Measurements from ENCODE around the gene MOB1B.

Gene MOB1B

GRCh38 chr4:70932984-70933383 lies 30.8 kb downstream of the MOB1B start:
- no peak for TF ChIP-seq CTCF (IDR thresholded peaks at IDR 0.05; ENCODE audit: poor library complexity, severe bottlenecking)
- H3K27ac ChIP-seq (ENCODE audit: poor library complexity, severe bottlenecking) = no peak overlapping the region
- DNase-seq (ENCODE audit: low spot score) (no peak), ATAC-seq (ENCODE audit: low read depth) (no peak)
- H3K4me3 ChIP-seq (ENCODE audit: severe bottlenecking) = no peak overlapping the region
- H3K4me1 ChIP-seq (ENCODE audit: insufficient read depth, poor library complexity, severe bottlenecking) = no peaks in the 10 kb centered on the region
- H3K9me3 ChIP-seq (ENCODE audit: severe bottlenecking) = no peaks in the 10 kb centered on the region
- no peaks in the 10 kb centered on the region for H3K36me3 ChIP-seq (ENCODE audit: low read depth)
- no peaks in the 10 kb centered on the region for H3K27me3 ChIP-seq (ENCODE audit: insufficient read depth, poor library complexity, severe bottlenecking)

GRCh38 chr4:70935038-70935695 lies 33.0 kb downstream of the MOB1B start:
- Histone ChIP-seq H3K4me1 (ENCODE audit: insufficient read depth, poor library complexity, severe bottlenecking) (no peaks in the 10 kb centered on the region), H3K4me3 (ENCODE audit: severe bottlenecking) (no peak overlapping the region), H3K27ac (ENCODE audit: poor library complexity, severe bottlenecking) (no peak overlapping the region), H3K36me3 (ENCODE audit: low read depth) (no peaks in the 10 kb centered on the region), H3K9me3 (ENCODE audit: severe bottlenecking) (no peaks in the 10 kb centered on the region), H3K27me3 (ENCODE audit: insufficient read depth, poor library complexity, severe bottlenecking) (no peaks in the 10 kb centered on the region)
- no peak for ATAC-seq (ENCODE audit: low read depth)
- DNase-seq (ENCODE audit: low spot score) = no peak
- TF ChIP-seq CTCF (IDR thresholded peaks at IDR 0.05; ENCODE audit: poor library complexity, severe bottlenecking) = no peak

- TF ChIP-seq CTCF (IDR thresholded peaks at IDR 0.05; ENCODE audit: poor library complexity, severe bottlenecking) = no peak
- no peak for DNase-seq (ENCODE audit: low spot score)
- H3K4me1 ChIP-seq (ENCODE audit: insufficient read depth, poor library complexity, severe bottlenecking) = no peaks in the 10 kb centered on the region
- no peaks in the 10 kb centered on the region for H3K9me3 ChIP-seq (ENCODE audit: severe bottlenecking)
- no peaks in the 10 kb centered on the region for H3K27me3 ChIP-seq (ENCODE audit: insufficient read depth, poor library complexity, severe bottlenecking)
- no peak overlapping the region for H3K4me3 ChIP-seq (ENCODE audit: severe bottlenecking)
- H3K36me3 ChIP-seq (ENCODE audit: low read depth) = no peaks in the 10 kb centered on the region
- no peak overlapping the region for H3K27ac ChIP-seq (ENCODE audit: poor library complexity, severe bottlenecking)
- no peak for ATAC-seq (ENCODE audit: low read depth)
These were observed 34.1 kb downstream of the MOB1B start for GRCh38 chr4:70936200-70936787.

GRCh38 chr4:70938086-70938485 lies 35.9 kb downstream of the MOB1B start:
- H3K4me3 ChIP-seq (ENCODE audit: severe bottlenecking) = no peak overlapping the region
- ATAC-seq (ENCODE audit: low read depth) = no peak
- H3K9me3 ChIP-seq (ENCODE audit: severe bottlenecking) = no peaks in the 10 kb centered on the region
- H3K36me3 ChIP-seq (ENCODE audit: low read depth) = peaks cover 4% of the 10 kb centered on the region; the same call in 1 of the 2 replicates
- no peak for TF ChIP-seq CTCF (IDR thresholded peaks at IDR 0.05; ENCODE audit: poor library complexity, severe bottlenecking)
- H3K4me1 ChIP-seq (ENCODE audit: insufficient read depth, poor library complexity, severe bottlenecking) = no peaks in the 10 kb centered on the region
- no peaks in the 10 kb centered on the region for H3K27me3 ChIP-seq (ENCODE audit: insufficient read depth, poor library complexity, severe bottlenecking)
- H3K27ac ChIP-seq (ENCODE audit: poor library complexity, severe bottlenecking) = no peak overlapping the region
- DNase-seq (ENCODE audit: low spot score) = no peak

- no peak for DNase-seq (ENCODE audit: low spot score)
- Histone ChIP-seq H3K9me3 (ENCODE audit: severe bottlenecking) (no peaks in the 10 kb centered on the region), H3K36me3 (ENCODE audit: low read depth) (peaks cover 4% of the 10 kb centered on the region; the same call in 1 of the 2 replicates), H3K27me3 (ENCODE audit: insufficient read depth, poor library complexity, severe bottlenecking) (no peaks in the 10 kb centered on the region), H3K4me1 (ENCODE audit: insufficient read depth, poor library complexity, severe bottlenecking) (no peaks in the 10 kb centered on the region), H3K27ac (ENCODE audit: poor library complexity, severe bottlenecking) (no peak overlapping the region), H3K4me3 (ENCODE audit: severe bottlenecking) (no peak overlapping the region)
- ATAC-seq (ENCODE audit: low read depth) = no peak
- no peak for TF ChIP-seq CTCF (IDR thresholded peaks at IDR 0.05; ENCODE audit: poor library complexity, severe bottlenecking)
These were observed 38.0 kb downstream of the MOB1B start for GRCh38 chr4:70940134-70940533.

All from RWPE2 (cell line).